Cardiac septum (tissue), 1 donor: ENCODE results near the gene EGFLAM. TPM values are rescaled to one million over a fixed set of nuclear protein-coding genes. Genes with fewer than 3 reads are reported as not detected.
"Not testable (repeated sequence)": the region's sequence is repeated elsewhere in the genome, so short reads cannot be mapped to it uniquely, and the experiment has no call there.

Experiments
- DNase-seq: peaks from one replicate; pipeline ENCODE4 v3.0.0-alpha.2; 2020; ENCODE audit warnings: low spot score
- intact Hi-C: fragments of 100-400 bp; cut with DNase I; formaldehyde crosslinking; loops from one replicate; pipeline ENCODE4 v1.14.0; 2022
- total RNA-seq: library from RNA; stranded (reverse); fragmentation: NEBNext Ultra II Directional; extraction: Animal tissue kit (Norgen Biotek cat#: 25700); gene quantifications from one replicate; pipeline ENCODE4 v1.2.1, GENCODE V29; 2021
- donor health status: DM: no; HTN: no; CAD: no.

The EGFLAM gene
- total RNA-seq, 1 donor from 2014 or later: 6.3 TPM

DNA sequence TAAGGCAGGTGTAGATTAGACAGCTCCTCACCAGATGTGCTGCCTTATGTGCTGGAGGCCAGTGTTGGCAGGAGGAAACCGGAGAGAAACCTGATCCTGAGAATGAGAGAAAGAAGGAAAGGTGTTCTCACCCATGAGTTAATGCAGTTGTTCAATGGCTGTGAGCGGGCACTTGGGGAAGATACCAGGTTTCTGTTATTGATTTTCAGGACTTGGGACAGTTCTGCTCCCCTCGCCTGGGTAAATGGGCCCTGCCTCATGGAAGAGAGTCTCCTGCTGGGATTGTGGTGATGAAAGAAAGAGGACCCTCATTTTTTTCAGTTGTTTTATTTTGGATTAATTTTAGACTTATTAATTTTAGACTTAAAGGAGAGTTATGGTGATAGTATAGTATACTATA lies 59.5 kb downstream of the EGFLAM start:
- intact Hi-C loops: loop anchor here (5.0 kb wide), 1 partner anchor 51 kb away; no protein-coding TSS in a partner anchor
- DNase-seq: no peak

DNA sequence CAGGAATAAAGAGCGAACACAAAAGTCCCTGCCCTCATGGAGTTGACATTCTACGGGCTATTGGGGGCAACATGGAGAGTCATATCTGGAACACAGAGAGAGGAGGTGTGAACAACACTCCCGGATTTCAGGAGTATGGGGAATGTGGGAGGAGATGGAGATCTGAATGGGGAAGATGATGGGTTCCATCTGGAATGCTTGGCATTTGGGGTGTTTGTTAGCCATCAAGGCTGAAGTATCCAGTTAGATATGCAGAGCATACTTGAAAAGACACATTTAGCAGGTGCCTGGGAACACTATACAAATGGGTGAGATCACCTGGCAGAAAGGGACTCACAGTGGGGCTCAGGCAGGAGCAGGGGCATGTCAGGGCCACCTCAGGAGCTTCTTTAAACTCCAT lies 61.1 kb downstream of the EGFLAM start:
- DNase-seq: no peak
- intact Hi-C loops: loop anchor here (5.0 kb wide), 1 partner anchor 52 kb away; no protein-coding TSS in a partner anchor

DNA sequence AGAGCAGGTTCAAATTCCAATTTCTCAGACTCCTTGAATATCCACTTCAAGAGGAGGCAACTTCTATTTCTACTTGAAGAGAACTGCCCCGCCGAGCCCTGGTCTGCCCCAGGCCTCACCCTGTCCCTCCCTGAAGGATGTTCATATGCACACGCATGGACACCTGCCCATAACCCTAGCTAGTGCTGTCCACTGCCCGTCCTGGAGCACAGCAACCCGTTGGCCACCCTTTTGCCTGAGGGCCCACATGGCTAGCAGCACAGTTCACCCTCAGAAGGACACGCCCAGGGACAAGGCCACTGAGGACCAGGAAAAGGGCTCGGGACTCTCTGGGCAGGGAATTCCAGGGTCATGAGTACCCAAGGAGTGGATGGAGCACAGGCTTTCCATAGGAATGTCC lies 63.6 kb downstream of the EGFLAM start:
- intact Hi-C loops: no loop called here
- DNase-seq: no peak

DNA sequence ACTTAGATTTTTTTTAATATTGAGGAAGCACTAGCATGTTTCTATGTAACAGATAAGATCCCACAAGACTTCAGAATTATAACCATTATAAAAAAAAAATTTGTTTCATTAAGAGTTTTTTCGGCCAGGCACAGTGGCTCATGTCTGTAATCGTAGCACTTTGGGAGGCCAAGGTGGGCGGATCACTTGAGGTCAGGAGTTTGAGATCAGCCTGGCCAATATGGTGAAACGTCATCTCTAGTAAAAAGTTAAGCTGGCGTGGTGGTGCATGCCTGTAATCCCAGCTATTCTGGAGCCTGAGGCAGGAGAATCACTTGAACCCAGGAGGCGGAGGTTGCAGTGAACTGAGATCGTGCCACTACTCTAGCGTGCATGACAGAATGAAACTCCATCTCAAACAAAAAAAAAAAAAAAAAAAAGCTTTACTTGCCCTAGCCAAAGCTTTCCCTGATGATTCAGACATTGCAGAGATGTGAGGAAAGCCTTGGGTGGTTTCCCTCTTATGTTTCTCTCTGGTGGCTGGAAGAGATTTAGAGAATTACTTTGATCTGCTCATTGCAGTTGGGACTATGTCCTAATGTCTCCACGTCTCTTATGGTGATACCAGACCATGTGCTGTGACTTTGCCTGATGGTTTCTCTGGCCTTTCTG lies 65.4 kb downstream of the EGFLAM start:
- intact Hi-C loops: no loop called here
- no peak for DNase-seq

DNA sequence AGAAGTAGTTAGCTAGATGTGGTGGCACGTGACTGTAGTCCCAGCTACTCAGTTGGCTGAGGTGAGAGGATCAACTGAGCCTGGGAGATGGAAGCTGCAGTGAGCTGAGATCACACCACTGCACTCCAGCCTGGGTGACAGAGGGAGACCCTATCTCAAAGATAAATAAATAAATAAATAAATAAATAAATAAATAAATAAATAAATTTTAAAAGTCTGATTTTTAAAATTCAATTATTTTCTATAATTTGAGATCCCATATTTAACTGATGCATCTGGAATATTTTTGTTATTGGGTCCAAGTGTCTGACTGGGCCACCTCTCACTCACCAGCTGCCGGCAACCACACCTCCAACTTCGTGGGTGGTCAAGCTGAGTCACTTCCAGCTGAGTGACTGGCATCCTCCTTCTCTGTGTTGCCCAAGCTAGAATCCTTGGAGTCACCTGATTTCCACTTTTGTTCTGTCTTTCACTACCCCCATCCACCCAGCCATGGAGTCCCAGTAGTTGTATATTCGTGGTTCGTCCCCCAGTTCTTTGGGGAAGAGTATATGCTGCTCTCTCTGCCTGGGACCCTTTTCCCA lies 70.9 kb downstream of the EGFLAM start:
- DNase-seq: no peak
- intact Hi-C loops: no loop called here

DNA sequence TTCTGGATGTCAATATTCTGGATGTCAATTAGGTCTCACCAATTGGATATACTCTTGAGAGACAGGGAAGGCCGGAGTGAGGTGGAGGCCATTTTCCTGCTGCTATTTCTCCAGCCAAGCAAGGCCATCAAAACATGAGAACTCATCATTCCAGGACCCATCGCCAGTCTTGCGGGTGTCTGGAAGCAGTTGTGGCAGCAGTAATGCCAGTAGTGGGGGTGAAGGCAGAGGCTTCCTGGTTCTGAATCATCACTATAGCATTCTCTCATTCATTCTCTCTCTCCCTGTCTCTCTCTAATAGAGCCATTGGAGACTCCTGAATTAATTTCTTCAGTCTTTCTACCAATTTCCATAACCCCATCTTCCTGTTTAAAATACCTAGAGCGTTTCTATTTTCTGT lies 71.8 kb downstream of the EGFLAM start:
- DNase-seq: no peak
- intact Hi-C loops: no loop called here

DNA sequence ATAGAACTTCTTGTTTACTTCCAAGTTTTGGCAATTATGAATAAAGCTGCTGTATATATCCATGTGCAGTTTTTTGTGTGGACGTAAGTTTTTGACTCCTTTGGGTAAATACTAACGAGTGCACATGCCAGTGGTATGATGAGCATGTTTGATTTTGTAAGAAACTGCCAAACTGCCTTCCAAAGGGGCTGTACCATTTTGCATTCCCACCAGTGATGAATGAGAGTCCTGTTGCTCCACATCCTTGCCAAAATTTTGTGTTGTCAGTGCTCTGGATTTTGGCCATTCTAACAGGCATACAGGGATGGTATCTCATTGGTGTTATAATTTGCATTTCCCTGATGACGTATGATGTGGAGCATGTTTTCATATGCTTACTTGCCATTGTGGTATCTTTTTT lies 73.5 kb downstream of the EGFLAM start:
- DNase-seq: no peak
- intact Hi-C loops: no loop called here

DNA sequence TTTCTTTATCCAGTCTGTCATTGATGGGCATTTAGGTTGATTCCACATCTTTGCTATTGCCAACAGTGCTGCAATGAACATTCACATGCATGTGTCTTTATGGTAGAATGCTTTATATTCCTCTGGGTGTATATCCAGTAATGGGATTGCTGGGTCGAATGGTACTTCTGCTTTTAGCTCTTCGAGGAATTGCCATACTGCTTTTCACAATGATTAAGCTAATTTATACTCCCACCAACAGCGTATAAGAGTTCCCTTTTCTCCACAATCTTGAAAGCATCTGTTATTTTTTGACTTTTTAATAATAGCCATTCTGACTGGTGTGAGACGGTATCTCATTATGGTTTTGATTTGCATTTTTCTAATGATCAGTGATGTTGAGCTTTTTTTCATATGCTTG lies 74.8 kb downstream of the EGFLAM start:
- intact Hi-C loops, DNase-seq: not testable (repeated sequence)

DNA sequence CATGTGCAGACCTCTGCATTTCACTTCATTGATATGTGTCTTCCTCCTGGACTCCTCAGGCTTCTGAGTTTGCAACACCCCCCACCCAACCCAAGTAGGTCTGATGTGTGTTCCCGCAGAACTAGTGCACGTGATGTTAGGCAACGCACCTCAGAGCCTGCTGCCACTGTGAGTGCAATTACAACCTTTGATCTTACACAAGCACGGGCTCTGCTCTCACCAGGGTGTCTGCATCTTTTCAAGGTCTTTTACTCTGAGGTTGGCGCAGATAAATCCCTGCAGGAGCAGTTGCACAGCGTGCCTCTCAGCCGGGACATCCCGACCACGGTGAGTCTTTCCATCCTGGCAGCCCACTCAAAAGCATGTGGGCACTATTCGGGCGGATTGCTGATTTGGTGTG lies 80.1 kb downstream of the EGFLAM start:
- no peak for DNase-seq
- intact Hi-C loops: no loop called here

DNA sequence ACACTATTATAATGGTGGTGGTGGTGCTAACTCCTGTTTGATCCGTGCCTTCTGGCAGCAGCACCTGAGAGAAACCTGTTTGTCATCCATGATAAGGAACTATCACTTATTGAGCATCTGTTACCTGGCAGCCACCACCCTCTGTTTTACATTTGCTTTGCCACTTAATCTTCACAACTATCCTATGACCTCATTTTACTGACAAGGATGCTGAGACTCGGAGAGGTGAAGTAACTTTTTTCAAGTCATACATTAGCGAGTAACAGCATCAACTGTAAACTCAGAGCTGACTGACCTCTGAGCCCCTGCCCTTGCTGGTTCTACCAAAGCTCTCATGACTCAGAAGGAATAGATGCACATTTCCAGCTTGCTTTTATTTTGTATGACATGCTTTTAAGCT lies 81.1 kb downstream of the EGFLAM start:
- intact Hi-C loops: no loop called here
- no peak for DNase-seq

DNA sequence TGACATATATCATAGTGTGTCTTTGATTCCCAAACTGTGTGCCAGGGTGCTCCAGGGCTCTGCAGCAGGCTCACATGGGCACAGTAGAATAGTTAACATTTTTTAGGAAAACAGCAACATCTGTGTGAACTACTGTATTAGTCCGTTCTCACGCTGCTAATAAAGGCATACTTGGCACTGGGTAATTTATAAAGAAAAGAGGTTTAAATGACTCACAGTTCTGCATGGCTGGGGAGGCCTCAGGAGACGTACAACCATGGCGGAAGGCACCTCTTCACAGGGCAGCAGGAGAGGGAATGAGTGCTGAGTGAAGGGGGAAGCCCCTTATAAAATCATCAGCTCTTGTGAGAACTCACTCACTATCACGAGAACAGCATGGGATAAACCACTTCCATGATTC lies 82.7 kb downstream of the EGFLAM start:
- intact Hi-C loops: no loop called here
- no peak for DNase-seq

DNA sequence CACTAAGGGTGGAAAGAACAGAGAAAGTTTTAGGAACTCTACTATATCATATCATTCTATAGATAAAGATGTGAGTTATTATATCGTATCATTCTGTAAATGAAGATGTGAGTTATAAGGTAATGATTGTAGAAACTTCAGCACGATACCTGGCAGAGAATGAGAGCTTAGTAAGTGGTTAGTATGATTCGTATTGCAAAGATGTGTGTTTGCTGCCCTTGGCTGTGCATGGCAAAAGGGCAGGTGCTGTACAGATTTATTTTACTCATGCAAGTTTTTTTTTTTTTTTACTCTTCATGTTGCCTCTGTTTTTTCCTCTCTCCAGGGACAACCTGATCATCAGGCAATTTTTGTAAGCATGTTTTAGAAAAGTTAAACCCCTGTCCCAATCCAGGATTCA lies 83.3 kb downstream of the EGFLAM start:
- intact Hi-C loops: no loop called here
- no peak for DNase-seq

DNA sequence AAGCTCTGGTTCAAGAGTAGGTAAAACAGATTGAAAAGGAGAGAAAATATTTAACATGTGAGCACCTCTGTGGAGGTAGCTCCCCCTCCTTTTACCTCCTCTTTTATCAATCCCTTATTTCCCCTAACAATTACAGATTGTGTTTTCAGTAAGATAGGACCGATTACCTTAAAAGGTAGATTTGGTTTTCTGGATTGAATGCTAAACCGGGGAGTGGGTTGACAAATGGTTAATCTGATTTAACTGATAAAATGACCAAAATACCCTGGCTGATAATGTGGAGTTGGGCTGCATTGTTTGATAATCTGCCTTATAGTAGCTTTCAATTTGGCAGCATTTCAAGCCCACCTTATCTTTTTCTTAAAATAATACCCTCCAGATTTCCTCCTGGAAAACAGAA lies 83.9 kb downstream of the EGFLAM start:
- DNase-seq: no peak
- intact Hi-C loops: no loop called here

DNA sequence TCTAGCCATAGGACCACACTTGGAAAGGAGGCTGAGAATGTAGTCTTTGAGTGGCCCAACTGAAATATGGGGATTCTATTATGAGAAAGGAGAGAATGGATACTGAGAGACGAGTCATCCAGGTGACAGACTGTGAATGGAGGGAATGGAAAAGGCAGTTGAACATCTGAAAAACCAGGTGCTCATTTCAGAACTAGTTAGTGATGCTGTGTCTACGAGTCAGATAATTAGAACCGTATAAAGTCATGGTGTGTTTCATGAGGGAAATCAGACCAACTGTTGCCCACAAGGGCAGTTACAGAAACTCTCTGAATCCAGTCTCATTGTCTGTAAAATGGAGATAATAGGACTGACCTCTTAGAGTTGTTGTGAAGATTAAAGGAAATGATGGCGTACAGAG lies 86.5 kb downstream of the EGFLAM start:
- no peak for DNase-seq
- intact Hi-C loops: no loop called here

DNA sequence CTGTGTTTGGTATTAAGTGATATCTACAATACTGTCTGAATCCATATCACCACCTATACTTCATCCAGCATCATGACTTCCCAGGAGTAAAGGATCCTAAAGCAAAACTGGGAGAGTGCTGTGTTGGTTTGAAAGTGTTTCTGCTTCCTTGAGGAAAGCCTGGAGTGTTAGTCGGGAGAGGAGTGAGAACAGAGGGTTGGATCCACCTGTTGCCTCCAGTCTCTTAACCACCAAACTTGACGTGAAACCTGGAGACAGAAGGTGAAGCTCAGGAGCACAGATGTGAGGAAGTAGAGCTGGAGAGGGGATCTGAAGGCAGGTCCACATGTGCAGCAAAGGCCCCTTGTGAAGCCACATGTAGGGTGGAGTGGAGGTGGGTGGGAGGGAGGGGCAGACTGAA lies 88.2 kb downstream of the EGFLAM start:
- no peak for DNase-seq

DNA sequence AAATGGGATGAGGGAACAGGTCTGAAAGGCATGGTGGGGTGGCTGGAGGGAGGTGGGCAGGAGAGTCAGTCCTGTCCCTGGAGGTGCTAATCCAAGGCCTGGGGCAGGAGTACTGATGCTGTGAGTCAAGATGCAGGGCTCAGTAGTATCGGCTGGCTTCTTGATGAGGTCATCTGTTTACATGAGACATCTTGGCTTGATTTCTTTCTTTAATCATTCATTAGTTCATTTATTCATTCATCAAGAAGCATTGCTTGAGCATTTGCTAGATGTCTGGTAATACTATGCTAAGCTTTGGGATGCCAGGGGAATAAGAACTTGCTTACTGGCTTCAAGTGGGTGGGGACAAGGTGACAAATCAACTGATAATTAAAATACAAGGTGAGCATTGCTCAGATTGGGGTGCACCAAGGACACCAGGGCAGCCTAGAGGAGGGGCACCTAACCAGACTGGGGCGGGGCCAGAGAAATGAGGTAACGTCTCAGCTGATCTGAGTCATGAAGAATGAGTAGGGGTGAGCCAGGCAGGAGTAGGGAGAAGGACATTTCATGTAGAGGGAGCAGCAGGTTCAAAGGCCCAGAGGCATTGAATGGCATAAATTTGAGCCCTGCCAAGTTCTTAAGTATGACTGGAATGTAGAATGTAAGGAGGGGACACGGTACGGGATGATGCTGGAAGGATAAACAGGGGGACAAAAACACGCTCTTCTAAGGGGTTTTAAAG lies 88.8 kb downstream of the EGFLAM start:
- intact Hi-C loops: no loop called here
- DNase-seq: no peak

More for the DNA sequence above, 88.2 kb downstream of the EGFLAM start:
- intact Hi-C loops: no loop called here

DNA sequence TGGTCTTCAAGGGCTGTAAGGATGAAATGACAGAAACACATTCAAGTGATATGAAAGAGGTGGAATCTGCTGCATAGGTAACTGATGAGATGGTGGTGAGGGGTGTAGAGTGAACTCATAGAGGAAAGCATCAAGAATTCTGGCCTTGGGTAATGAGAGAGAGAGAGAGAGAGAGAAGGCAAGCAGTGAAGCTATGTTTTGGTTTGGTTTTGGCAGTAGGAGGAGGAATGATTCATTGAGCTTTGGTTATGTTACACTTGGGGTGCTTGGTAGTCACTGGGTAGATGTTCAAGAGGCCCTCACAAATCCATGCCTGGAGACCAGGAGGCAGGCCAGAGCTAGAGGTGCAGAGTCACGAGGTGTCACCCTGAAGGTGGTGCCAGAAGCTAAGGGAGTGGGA lies 89.5 kb downstream of the EGFLAM start:
- intact Hi-C loops: no loop called here
- no peak for DNase-seq

DNA sequence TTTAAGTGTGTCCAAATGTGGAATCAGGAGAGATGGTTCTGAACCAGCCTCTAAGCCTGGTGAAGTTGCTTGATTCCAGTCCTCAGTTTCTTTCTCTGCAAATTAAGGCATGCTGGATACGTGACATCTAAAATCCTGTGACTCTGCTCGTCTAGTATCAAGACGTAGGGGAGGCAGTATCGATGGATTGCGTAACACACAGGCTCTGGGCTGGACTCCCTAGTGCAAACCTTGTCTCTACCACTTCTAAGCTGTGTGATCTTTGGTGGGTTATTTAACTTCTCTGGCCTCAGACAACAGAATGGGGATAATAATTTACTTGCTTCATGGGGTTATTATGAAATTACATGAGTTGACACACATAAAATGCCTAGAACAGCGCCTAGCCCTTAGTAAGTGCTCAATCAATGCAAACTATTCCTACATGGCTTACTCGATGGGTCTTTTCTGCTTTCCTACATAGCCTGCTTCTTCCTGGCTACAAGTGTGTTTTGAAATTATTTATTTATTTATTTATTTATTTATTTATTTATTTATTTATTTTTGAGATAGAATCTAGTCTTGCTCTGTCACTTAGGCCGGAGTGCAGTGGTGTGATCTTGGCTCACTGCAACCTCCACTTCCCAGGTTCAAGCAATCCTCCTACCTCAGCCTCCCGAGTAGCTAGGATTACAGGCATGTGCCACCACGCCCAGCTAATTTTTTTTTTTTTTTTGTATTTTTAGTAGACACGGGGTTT lies 102.1 kb downstream of the EGFLAM start:
- no peak for DNase-seq
- intact Hi-C loops: loop anchor here (10.0 kb wide), 1 partner anchor 96 kb away; no protein-coding TSS in a partner anchor

DNA sequence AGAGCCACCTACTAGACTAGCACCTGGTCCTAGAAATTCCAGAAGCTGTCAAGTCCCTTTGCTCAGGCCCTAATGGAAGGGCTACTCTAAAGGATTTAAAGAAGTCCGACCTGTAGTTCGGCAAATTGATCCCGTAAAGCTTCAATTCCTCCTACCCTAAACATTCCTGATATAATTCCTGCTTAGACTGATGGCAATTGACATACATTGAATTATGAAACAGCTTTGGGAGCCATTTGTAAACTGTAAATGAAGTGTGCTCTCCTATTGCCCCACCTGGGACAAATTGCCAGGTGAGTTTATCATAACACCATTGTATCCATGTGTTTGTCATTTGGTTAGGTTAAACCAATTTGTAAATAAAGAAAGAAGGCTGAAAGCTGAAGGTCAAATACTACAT lies 104.4 kb downstream of the EGFLAM start:
- intact Hi-C loops: loop anchor here (10.0 kb wide), 1 partner anchor 98 kb away; no protein-coding TSS in a partner anchor

DNA sequence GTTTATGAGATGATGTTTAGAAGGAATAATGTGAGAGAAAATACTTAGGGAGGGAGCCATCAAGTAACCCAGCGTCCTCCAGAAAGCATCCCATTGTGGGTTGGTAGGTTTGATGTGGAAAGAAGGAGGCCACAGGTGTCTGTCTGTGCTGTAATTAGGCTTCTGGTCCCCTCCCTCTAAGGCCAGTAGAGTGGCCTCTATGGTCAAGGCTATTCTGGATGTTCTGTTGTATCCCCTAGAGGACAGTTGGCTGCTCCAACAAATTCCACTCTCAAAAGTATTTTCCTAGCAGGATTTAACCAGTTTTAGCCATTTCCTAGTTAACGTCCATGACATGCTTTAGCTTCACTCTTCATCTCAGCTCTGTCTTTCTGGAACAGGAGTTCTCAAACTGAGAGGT lies 106.5 kb downstream of the EGFLAM start:
- intact Hi-C loops: loop anchor here (10.0 kb wide), 1 partner anchor 100 kb away; no protein-coding TSS in a partner anchor
- DNase-seq: no peak

More for the DNA sequence above, 104.4 kb downstream of the EGFLAM start:
- DNase-seq: no peak
